Activated T-cell treated with anti-CD3 and anti-CD28 coated beads, Interleukin-2, amount 50 U/mL, for 24 hours (primary cell): ENCODE measurements around the gene PLCB1.
"Not testable (repeated sequence)": the region's sequence is repeated elsewhere in the genome, so short reads cannot be mapped to it uniquely, and the experiment has no call there.

Source experiments
- DNase-seq: peaks from one replicate; pipeline ENCODE4 v3.0.0-alpha.2; 2020
- H3K27ac Mint-ChIP-seq: 2 replicates; pipeline ENCODE4 v1.8.0; 2020; ENCODE audit warnings: mild to moderate bottlenecking, mixed read lengths
- H3K27me3 Mint-ChIP-seq: 2 replicates; pipeline ENCODE4 v1.8.0; 2020; ENCODE audit warnings: mixed read lengths
- H3K36me3 Mint-ChIP-seq: 2 replicates; pipeline ENCODE4 v1.8.0; 2020; ENCODE audit warnings: low read depth, mixed read lengths
- H3K4me1 Mint-ChIP-seq: 2 replicates; pipeline ENCODE4 v1.8.0; 2020; ENCODE audit warnings: low read depth, mixed read lengths
- H3K4me3 Mint-ChIP-seq: 2 replicates; pipeline ENCODE4 v1.8.0; 2020; ENCODE audit warnings: mild to moderate bottlenecking, moderate library complexity, mixed read lengths
- H3K9me3 Mint-ChIP-seq: 2 replicates; pipeline ENCODE4 v1.8.0; 2020; ENCODE audit warnings: mixed read lengths

Gene PLCB1

DNA sequence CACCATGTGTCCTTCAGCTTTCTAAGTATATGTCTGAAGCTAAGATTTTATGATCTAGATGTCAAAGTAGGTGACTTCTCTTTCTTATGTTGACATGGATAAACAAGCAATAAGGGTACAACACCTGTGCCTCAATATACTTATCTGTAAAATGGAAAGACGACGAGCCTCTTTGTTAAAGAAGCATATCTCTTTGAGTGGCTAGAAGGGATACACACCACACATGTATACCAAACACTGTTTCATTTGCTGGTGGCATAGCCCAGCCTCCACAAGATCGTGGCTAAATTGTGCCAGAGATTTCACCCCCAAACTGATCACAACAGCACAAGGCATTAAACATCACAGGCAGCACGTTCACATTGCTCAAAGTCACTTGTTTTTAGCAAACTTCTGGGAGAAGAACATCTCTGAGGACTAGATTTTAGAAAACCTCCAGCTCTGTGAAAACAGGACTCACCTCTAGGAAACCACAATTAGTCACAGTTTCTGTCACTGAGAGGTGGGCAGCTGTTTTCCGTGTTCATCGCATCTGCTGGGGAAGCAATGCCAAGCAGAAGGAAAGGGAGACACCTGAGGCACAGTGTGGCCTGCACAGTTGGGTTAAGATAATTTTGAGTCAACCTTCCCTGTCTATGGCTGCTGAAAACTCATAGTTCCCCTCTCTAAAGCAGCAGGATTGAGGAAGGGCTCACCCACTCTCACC is 673.8 kb downstream of the PLCB1 start:
- Mint-ChIP-seq H3K27me3 (no peaks in the 10 kb centered on the region), H3K36me3 (peaks cover 3% of the 10 kb centered on the region), H3K9me3 (no peaks in the 10 kb centered on the region), H3K4me1 (peaks cover 3% of the 10 kb centered on the region), H3K4me3 (no peak overlapping the region), H3K27ac (no peak overlapping the region)
- no peak for DNase-seq

DNA sequence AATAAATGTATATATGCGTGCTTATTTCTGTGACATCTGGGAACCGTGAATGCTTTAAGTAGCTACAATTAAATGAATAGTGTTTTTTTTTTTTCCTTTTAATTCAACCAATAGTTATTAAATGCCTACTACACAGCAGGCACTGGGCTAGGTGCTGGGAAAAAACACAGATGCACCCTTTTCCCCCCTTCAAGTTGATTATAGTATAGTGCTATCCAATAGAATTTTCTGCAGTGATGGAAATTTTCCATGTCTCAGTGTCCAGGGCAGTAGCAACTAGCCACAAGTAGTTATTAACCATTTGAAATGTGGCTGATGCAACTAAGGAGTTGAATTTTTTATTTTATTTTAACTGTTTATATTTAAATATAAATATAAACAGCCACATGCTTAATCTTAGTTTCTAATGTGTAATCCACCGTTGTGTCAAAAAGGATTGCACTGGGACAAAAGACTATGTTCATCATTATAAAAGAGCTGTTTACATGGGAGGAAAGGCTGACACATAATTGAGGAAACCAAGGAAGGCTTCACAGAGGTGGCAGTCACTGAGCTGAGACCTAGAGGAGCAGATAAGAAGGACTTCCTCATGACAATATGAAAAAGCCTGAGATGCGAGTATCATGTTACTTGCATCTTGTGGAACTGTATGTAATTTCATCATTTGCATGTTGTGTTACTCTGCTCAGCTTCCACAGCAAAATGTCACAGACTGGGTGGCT is 675.6 kb downstream of the PLCB1 start:
- peaks cover 3% of the 10 kb centered on the region for H3K4me1 Mint-ChIP-seq
- DNase-seq = no peak
- H3K36me3 Mint-ChIP-seq = peaks cover 3% of the 10 kb centered on the region
- H3K9me3 Mint-ChIP-seq = no peaks in the 10 kb centered on the region
- H3K27me3 Mint-ChIP-seq = no peaks in the 10 kb centered on the region
- no peak overlapping the region for H3K27ac Mint-ChIP-seq
- H3K4me3 Mint-ChIP-seq = no peak overlapping the region

DNA sequence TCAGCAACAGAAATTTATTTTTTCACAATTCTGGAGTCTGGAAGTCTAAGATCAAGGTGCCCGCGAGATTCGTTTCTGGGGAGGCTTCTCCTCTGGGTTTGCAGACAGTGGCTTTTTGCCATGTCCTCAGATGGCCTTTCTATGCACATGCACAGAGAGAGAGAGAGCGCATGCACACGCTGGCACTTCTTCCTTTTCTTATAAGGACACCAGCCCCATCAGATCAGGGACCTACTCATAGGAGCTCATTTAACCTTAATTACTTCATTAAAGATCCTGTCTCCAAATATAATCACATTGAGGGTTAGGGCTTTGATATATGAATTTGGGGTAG is 676.1 kb downstream of the PLCB1 start:
- Mint-ChIP-seq H3K27ac (no peak overlapping the region), H3K27me3 (no peaks in the 10 kb centered on the region), H3K4me1 (peaks cover 3% of the 10 kb centered on the region), H3K36me3 (peaks cover 3% of the 10 kb centered on the region), H3K4me3 (no peak overlapping the region), H3K9me3 (no peaks in the 10 kb centered on the region)
- no peak for DNase-seq

DNA sequence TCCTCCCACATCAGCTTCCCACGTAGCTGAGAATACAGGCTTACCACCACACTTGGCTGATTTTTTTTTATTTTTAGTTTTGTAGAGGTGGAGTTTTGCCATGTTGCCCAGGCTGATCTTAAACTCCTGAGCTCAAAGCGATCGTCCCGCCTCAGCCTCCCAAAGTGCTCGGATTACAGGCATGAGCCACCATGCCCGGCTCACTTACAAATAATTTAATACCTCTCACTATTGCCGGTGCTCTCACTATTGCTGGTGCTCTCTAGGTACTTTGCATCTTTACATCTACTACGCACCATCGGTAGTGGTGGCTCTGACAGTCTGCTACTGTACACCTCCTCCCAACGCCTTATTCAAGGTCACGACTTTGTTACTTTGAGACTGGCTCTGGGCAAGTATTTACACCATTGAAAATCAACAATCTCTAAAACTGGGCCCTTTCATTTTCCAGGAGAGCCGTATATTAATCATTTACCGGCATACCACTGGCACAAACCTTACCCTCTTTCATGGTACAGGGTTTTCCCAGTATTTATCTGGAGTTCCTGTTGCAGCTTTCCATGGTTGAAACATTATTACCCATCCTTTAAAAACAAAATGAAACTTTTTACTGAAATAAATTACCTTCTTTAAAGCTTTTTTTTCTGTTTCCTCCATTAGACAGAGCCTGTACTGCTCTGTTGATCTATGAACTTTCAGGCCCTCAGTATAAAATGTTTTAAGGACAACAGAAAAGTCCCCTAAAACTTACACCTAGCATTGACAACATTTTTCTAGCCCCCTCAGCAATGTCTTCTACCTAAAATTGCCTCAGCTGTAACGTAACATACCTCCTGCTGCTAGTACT is 677.3 kb downstream of the PLCB1 start:
- no peaks in the 10 kb centered on the region for H3K9me3 Mint-ChIP-seq
- H3K36me3 Mint-ChIP-seq = no peaks in the 10 kb centered on the region
- no peaks in the 10 kb centered on the region for H3K27me3 Mint-ChIP-seq
- peaks cover 3% of the 10 kb centered on the region for H3K4me1 Mint-ChIP-seq
- no peak for DNase-seq
- H3K27ac Mint-ChIP-seq = no peak overlapping the region
- H3K4me3 Mint-ChIP-seq = no peak overlapping the region

DNA sequence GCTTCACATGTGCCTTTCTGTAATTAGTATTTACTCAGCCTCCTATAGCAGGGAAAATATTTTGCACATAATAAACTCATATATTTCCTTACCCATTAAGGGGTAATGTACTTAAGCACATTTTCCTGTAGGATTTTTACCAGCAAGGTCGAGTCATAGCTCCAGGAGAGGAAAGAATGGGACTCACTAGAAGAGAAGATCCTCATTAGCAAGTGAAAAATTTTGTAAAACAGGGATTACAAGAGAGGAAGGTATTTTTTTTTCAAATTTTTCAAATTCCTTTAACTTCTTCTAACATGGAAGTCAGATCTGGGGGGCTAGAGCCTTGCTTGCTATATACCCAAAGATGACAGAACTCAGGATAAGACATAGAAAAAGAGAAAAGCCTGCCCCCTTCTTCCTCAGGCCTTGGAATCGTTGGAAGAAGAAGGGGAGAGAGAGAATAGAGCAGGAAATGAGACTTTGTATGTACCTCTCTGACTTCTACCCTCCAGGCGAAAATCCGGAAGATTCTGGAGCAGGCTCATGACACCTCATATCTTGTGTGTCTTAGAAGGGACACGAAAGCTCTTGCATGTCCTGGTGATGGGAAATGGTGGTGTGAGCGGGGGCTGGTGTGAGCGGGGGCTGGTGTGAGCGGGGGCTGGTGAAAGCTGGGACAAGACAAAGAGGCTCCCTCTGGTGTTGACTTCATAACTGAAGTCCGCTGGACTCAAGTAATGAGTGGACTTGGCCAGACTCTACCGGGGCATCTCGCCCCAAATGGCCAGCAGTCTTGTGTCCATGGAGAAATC is 679.9 kb downstream of the PLCB1 start:
- no peak for DNase-seq
- Mint-ChIP-seq H3K4me1 (no peaks in the 10 kb centered on the region), H3K27ac (no peak overlapping the region), H3K4me3 (no peak overlapping the region), H3K9me3 (no peaks in the 10 kb centered on the region), H3K36me3 (no peaks in the 10 kb centered on the region), H3K27me3 (no peaks in the 10 kb centered on the region)

DNA sequence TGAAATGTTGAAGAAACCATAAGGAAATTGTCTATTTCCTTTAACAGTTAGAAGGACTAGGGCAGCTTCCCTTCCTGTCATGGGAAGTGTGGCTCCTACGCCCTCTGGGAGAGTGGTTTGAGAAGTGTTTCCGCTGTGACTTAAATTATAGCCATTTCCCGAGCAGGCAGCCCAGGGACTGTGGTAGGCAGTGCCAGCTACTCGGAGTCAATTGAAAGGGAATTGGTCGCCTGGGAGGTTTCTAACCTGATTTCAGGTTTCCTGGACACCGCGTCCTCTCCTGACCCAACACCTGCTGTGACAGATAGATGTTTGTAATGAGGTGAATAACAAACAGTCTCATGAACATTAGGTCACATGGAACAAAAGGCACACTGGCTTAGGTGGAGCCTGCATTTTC is 680.8 kb downstream of the PLCB1 start:
- no peak overlapping the region for H3K4me3 Mint-ChIP-seq
- H3K9me3 Mint-ChIP-seq = no peaks in the 10 kb centered on the region
- H3K4me1 Mint-ChIP-seq = no peaks in the 10 kb centered on the region
- DNase-seq = no peak
- no peaks in the 10 kb centered on the region for H3K36me3 Mint-ChIP-seq
- no peaks in the 10 kb centered on the region for H3K27me3 Mint-ChIP-seq
- H3K27ac Mint-ChIP-seq = no peak overlapping the region

DNA sequence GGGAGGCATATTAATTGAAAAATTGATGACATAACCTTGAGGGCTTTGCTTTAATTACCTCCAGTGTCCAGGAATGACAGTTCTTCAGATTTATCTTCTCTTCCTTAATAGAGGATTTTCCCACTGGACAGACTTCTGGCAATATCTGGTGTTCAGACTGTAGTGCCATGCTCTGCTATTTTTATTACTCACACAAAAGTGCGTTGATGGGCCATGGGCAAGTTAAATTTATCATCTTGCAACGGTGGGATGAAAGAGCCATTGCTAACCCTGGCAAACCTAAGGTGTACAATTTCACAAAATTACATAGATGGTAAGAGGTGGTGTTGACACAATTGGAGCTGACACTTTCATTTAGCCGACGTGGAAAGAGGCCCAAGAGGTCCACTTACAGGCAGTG is 683.1 kb downstream of the PLCB1 start:
- no peak overlapping the region for H3K27ac Mint-ChIP-seq
- H3K4me3 Mint-ChIP-seq = no peak overlapping the region
- no peaks in the 10 kb centered on the region for H3K4me1 Mint-ChIP-seq
- no peaks in the 10 kb centered on the region for H3K27me3 Mint-ChIP-seq
- no peaks in the 10 kb centered on the region for H3K36me3 Mint-ChIP-seq
- peaks cover 2% of the 10 kb centered on the region for H3K9me3 Mint-ChIP-seq
- no peak for DNase-seq

DNA sequence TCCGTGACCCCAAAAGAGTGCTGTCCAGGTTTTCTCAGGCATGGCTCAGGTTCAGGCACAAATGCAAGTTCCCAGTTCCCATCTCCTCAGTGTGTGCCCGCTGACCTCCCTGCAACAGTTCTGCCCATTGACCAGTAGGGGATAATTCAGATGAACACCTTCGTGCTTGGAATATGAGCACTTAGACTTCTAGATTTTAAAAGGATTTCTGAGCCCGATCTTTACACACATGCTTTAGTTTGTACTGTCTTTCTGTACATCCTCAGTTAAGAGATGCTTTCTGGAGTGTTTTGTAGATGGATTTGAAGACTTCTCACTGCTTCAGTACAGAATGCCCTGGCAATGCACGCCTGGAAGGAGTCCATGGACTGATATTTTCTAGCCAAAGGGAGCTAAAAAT is 697.2 kb downstream of the PLCB1 start:
- H3K27ac Mint-ChIP-seq = no peak overlapping the region
- DNase-seq = no peak
- H3K4me3 Mint-ChIP-seq = no peak overlapping the region

DNA sequence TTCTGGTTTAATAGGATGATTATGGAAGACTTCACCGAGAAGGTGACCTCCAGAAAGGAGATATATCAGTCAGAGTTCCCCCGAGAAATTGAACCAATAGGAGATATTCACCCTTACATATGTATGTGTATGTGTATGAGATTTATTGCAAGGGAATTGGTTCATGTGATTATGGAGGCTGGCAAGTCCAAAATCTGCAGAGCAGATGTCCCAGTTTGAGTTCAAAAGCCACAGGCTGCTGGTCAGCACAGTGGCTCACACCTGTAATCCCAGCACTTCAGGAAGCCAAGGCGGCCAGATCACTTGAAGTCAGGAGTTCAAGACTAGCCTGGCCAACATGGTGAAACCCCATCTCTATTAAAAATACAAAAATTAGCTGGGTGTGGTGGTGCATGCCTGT is 702.2 kb downstream of the PLCB1 start:
- H3K36me3 Mint-ChIP-seq, H3K9me3 Mint-ChIP-seq, DNase-seq, H3K27me3 Mint-ChIP-seq, H3K4me1 Mint-ChIP-seq, H3K27ac Mint-ChIP-seq, H3K4me3 Mint-ChIP-seq: not testable (repeated sequence)

More for the DNA sequence above, 697.2 kb downstream of the PLCB1 start:
- H3K27me3 Mint-ChIP-seq = no peaks in the 10 kb centered on the region
- no peaks in the 10 kb centered on the region for H3K36me3 Mint-ChIP-seq
- no peaks in the 10 kb centered on the region for H3K9me3 Mint-ChIP-seq
- no peaks in the 10 kb centered on the region for H3K4me1 Mint-ChIP-seq

DNA sequence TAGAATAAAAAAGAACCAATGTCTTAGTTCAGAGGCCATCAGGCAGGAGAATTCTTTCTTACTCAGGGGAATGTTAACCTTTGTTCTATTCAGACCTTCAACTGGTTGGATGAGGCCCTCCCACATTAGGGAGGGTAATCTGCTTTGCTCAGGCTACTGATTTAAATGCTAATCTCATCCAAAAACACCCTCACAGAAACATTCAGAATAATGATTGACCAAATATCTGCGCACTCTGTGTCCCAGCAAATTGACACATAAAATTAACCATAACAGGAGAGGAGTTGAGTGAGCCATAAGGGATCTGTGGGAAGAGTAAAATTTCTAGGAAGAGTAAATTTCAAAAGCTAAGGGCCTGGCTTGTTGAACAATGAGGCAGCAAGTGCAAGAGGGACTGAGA is 702.8 kb downstream of the PLCB1 start:
- Mint-ChIP-seq H3K27ac (no peak overlapping the region), H3K9me3 (no peaks in the 10 kb centered on the region), H3K4me1 (no peaks in the 10 kb centered on the region), H3K4me3 (no peak overlapping the region), H3K27me3 (no peaks in the 10 kb centered on the region), H3K36me3 (no peaks in the 10 kb centered on the region)
- no peak for DNase-seq

DNA sequence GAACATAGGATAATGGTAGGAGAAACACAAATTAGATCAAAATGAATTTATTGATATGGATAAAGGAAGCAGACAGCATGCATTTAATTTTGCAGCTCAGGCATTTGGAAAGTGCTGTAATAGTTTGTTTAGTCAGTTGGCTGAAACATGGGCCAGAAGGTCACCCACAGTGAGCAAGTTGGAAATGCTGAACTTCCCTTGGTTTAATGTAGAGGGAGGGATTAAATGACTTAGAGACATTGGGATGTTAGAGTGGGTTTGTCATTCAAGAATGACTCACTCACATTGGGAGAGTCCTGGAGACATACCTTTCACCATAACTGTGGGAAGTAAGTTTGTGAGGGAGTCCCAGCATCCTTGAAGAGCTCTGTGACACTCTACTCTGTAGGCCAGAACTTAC is 705.3 kb downstream of the PLCB1 start:
- H3K27ac Mint-ChIP-seq = no peak overlapping the region
- H3K9me3 Mint-ChIP-seq = no peaks in the 10 kb centered on the region
- no peak overlapping the region for H3K4me3 Mint-ChIP-seq
- no peak for DNase-seq
- no peaks in the 10 kb centered on the region for H3K4me1 Mint-ChIP-seq
- H3K27me3 Mint-ChIP-seq = no peaks in the 10 kb centered on the region
- H3K36me3 Mint-ChIP-seq = no peaks in the 10 kb centered on the region

DNA sequence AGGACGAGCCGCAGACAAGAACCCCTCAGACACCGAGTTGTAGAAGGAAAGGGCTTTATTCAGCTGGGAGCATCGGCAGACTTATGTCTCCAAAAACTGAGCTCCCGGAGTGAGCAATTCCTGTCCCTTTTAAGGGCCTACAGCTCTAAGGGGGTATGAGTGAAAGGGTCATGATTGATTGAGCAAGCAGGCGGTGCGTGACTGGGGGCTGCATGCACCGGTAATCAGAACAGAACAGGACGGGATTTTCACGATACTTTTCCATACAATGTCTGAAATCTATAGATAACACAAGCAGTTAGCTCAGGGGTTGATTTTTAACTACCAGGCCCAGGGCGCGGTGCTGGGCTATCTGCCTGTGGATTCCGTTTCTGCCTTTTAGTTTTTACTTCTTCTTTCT is 710.5 kb downstream of the PLCB1 start:
- no peak for DNase-seq
- Mint-ChIP-seq H3K4me1 (no peaks in the 10 kb centered on the region), H3K36me3 (no peaks in the 10 kb centered on the region), H3K9me3 (no peaks in the 10 kb centered on the region), H3K27ac (no peak overlapping the region), H3K4me3 (no peak overlapping the region), H3K27me3 (no peaks in the 10 kb centered on the region)

DNA sequence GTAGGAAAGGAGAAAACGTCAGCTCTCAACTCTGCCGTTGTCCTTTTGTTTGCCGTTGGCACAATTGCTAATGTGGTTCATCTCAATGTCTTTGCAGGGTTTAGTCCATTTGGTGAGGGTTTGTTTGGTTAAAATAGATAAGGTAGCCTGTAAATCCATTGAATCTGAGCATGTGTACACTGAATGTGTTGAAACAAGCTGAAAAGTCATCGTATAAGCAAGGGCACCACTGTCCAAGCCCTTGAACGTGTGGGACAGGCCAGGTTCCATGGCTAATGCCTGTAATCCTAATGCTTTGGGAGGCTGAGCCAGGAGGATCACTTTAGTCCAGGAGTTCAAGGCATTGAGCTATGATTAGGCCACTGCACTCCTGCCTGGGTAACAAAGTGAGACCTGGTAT is 712.1 kb downstream of the PLCB1 start:
- Mint-ChIP-seq H3K4me3 (no peak overlapping the region), H3K4me1 (no peaks in the 10 kb centered on the region), H3K9me3 (no peaks in the 10 kb centered on the region), H3K27me3 (no peaks in the 10 kb centered on the region), H3K36me3 (no peaks in the 10 kb centered on the region), H3K27ac (no peak overlapping the region)
- DNase-seq = no peak

DNA sequence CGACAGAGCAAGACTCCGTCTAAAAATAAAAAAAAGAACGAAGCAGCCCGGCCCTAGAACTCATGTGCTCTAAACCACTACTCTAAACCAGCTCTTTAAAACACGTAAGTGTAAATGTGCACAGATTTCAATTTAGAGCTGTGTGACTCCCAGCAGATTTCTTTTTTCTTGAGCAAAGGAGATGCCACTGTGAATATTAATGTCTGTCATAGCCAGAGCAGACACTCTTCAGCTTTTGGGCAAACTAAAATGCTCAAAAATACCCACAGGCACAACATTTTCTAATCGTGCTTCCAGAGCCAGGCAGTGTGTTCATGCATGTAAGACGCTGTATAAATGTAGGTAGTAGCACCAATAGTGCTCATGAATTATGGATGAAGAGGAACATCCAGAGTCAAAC is 717.9 kb downstream of the PLCB1 start:
- Mint-ChIP-seq H3K27ac (no peak overlapping the region), H3K4me1 (no peaks in the 10 kb centered on the region), H3K36me3 (no peaks in the 10 kb centered on the region), H3K4me3 (no peak overlapping the region), H3K27me3 (no peaks in the 10 kb centered on the region), H3K9me3 (no peaks in the 10 kb centered on the region)
- DNase-seq = no peak
